Stomach (tissue), 9 donors: Measurements from ENCODE around the gene CFHR5. TPM values are rescaled to one million over a fixed set of nuclear protein-coding genes. Genes with fewer than 3 reads are reported as not detected.

Experiments used
- DNase-seq, 2 donors: peaks; one replicate each; pipeline versions ENCODE4 v3.0.0 to v3.0.0-alpha.2; 2013 to 2019
- H3K27ac ChIP-seq, 5 donors: fragments of 200-600 bp in 4 of 5; sonication (generic) in 4 of 5; one replicate each; pipeline ENCODE4 v1.5.1; 2013 to 2019; ENCODE audit warnings: mild to moderate bottlenecking in 1 of 5, moderate library complexity in 1 of 5
- H3K27me3 ChIP-seq, 3 donors: fragments of 200-600 bp; sonication (generic); one replicate each; pipeline ENCODE4 v1.5.1; 2017 to 2019; ENCODE audit warnings: mixed run types in 1 of 3
- H3K36me3 ChIP-seq, 4 donors: fragments of 200-600 bp; sonication (generic); 1 replicate in 3 of 4; 2 replicates in 1 of 4; pipeline ENCODE4 v1.5.1; 2016 to 2019
- H3K4me1 ChIP-seq, 4 donors: fragments of 200-600 bp; sonication (generic); one replicate each; pipeline ENCODE4 v1.5.1; 2016 to 2019
- H3K4me3 ChIP-seq, 4 donors: fragments of 200-600 bp; sonication (generic) in 3 of 4; one replicate each; pipeline ENCODE4 v1.5.1; 2016 to 2019; ENCODE audit warnings: mild to moderate bottlenecking in 1 of 4
- H3K9me3 ChIP-seq, 4 donors: fragments of 200-600 bp; sonication (generic); one replicate each; pipeline ENCODE4 v1.5.1; 2016 to 2019
- EP300 ChIP-seq: sonication (generic); formaldehyde crosslinking; IDR thresholded peaks from one replicate; pipeline ENCODE4 v1.6.1; 2017; ENCODE audit warnings: antibody characterized with exemption
- POLR2A ChIP-seq, 4 donors: fragments of 450-650 bp; IDR thresholded peaks; one replicate each; pipeline ENCODE4 v1.6.1; 2016; ENCODE audit warnings: antibody characterized with exemption in 4 of 4, control low read depth in 2 of 4, mild to moderate bottlenecking in 1 of 4, moderate library complexity in 1 of 4
- POLR2AphosphoS5 ChIP-seq, 3 donors: sonication (generic); formaldehyde crosslinking; IDR thresholded peaks; one replicate each; pipeline ENCODE4 v1.6.1; 2016; ENCODE audit warnings: antibody characterized with exemption in 3 of 3
- WGBS, 5 donors: extraction: QIAGEN DNeasy Blood & Tissue Kit in 3 of 5; methylation state at CpG; one replicate each; pipeline versions ENCODE4 v1.1.5 to v1.1.7; 2013 to 2018; 5-methylcytosine and 5-hydroxymethylcytosine counted together
- intact Hi-C: fragments of 100-400 bp; cut with DNase I; formaldehyde crosslinking; loops from one replicate; pipeline ENCODE4 v1.15.1; 2023; ENCODE audit warnings: low total_unique reads
- polyA plus RNA-seq, 3 donors: library from polyadenylated mRNA; stranded (reverse); fragments of 200-250 nt; gene quantifications; one replicate each; pipeline ENCODE4 v1.2.3, GENCODE V29; 2013
- total RNA-seq, 5 donors: library from RNA; depleted of rRNA; stranded (reverse); fragments of >200 nt; gene quantifications; one replicate each; pipeline versions ENCODE4 v1.1.0 to v1.2.3, GENCODE V29; 2014 to 2016
- TF ChIP-seq, protein P1 (sequence below), 7 experiments: fragments of 450-650 bp in 4 of 7; fragments of 200-600 bp in 3 of 7; sonication (generic) in 3 of 7; IDR thresholded peaks; one replicate each; pipeline ENCODE4 v1.5.1; 2016 to 2019; ENCODE audit warnings: antibody characterized with exemption in 7 of 7, control low read depth in 2 of 7, mild to moderate bottlenecking in 1 of 7
- donor health status: healthy with polysubstance abuse.
- donor health status: Bipolar disorder and iron deficiency.
- donor health status: healthy.

Gene CFHR5
- total and polyA plus RNA-seq, 8 donors = not detected

DNA sequence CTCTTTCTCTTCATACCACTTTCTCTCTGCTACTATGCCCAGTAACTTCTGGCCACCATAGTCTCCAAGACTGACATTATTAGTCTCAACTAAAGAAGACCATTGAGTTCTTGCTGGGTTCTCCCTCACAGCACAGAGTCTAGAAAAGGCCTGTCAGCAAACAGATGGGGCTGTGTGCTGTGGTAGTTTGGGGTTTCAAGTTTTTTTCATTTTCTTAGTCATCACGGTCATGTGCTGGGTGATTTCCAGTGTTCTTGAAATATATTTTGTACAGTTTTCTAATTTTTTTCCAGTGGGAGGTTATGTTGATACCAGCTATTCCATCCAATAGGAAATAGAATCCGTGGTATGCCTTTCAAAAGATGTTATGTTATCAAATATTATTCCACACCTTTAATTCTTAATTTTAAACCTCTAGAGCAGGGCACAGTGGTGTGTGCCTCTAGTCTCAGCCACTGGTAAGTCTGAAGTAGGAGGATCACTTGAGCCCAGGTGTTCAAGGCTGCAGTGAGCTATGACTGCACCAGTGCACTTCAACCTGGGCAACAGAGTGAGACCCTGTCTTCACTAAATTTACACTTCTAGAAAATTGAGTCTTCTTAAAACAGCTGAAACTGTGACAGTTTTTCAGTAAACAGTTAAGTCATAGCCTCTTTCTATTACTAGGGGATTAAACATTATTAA, 25.5 kb upstream of the CFHR5 start:
- Histone ChIP-seq H3K4me3 (no peak overlapping the region), H3K27me3 (no peaks in the 10 kb centered on the region), H3K36me3 (no peaks in the 10 kb centered on the region), H3K4me1 (no peaks in the 10 kb centered on the region), H3K27ac (no peak overlapping the region), H3K9me3 (no peaks in the 10 kb centered on the region)
- intact Hi-C loops = no loop called here
- WGBS, 5 donors = 60 to 78% (median 66%) methylated on average over 2 of the region's 2 CpGs
- no peak for DNase-seq
- TF ChIP-seq EP300 (no peak), POLR2A (IDR thresholded peaks at IDR 0.05) (no peak), POLR2AphosphoS5 (IDR thresholded peaks at IDR 0.05) (no peak)
- TF ChIP-seq, protein P1, sequence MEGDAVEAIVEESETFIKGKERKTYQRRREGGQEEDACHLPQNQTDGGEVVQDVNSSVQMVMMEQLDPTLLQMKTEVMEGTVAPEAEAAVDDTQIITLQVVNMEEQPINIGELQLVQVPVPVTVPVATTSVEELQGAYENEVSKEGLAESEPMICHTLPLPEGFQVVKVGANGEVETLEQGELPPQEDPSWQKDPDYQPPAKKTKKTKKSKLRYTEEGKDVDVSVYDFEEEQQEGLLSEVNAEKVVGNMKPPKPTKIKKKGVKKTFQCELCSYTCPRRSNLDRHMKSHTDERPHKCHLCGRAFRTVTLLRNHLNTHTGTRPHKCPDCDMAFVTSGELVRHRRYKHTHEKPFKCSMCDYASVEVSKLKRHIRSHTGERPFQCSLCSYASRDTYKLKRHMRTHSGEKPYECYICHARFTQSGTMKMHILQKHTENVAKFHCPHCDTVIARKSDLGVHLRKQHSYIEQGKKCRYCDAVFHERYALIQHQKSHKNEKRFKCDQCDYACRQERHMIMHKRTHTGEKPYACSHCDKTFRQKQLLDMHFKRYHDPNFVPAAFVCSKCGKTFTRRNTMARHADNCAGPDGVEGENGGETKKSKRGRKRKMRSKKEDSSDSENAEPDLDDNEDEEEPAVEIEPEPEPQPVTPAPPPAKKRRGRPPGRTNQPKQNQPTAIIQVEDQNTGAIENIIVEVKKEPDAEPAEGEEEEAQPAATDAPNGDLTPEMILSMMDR (IDR thresholded peaks at IDR 0.05) = no peak

DNA sequence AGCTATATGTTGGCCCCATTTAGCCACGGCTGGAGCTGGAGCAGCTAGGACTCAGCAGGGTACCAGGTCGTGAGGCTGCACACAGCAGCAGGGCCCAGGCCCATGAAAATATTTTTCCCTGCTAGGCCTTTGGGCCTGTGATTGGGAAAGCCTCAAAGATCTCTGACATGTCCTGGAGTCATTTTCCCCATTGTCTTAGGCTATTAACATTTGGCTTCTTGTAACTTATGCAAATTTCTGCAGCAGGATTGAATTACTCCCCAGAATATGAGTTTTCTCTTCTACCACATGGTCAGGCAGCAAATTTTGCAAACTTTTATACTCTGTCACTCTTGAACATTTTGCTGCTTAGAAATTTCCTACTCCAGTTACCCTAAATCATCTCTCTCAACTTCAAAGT, 22.6 kb upstream of the CFHR5 start:
- no peak for DNase-seq
- no peaks in the 10 kb centered on the region for H3K36me3 ChIP-seq
- no peak overlapping the region for H3K4me3 ChIP-seq
- no peak overlapping the region for H3K27ac ChIP-seq
- intact Hi-C loops = no loop called here
- no peaks in the 10 kb centered on the region for H3K27me3 ChIP-seq
- H3K4me1 ChIP-seq = no peaks in the 10 kb centered on the region
- TF ChIP-seq POLR2AphosphoS5 (IDR thresholded peaks at IDR 0.05) (no peak), EP300 (no peak), POLR2A (IDR thresholded peaks at IDR 0.05) (no peak)
- TF ChIP-seq, protein P1 (IDR thresholded peaks at IDR 0.05) = no peak
- WGBS, 5 donors = 55 to 78% (median 63%) methylated on average over 2 of the region's 2 CpGs
- no peaks in the 10 kb centered on the region for H3K9me3 ChIP-seq

DNA sequence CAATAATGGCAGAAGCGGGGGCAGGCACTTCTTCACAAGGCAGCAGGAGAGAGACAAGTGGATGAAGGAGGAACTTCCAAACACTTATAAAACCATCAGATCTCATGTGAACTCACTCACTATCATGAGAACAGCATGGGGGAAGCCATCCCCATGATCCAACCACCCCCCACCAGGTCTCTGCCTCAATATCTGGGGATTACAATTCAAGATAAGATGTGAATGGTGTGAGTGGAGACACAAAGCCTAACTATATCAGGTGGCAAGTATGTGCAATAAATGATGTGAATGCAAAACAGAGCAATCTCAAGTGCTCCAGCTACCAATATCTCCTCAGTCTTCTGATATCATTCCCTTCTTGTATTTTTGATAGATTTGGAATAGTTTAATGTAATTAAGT, 21.4 kb upstream of the CFHR5 start:
- DNase-seq = no peak
- Histone ChIP-seq H3K9me3 (no peaks in the 10 kb centered on the region), H3K4me1 (no peaks in the 10 kb centered on the region), H3K36me3 (no peaks in the 10 kb centered on the region), H3K4me3 (no peak overlapping the region), H3K27me3 (no peaks in the 10 kb centered on the region), H3K27ac (no peak overlapping the region)
- intact Hi-C loops = no loop called here
- 89 to 100% (median 93%) methylated on average over 1 of the region's 1 CpG for WGBS, 5 donors
- TF ChIP-seq, protein P1 (IDR thresholded peaks at IDR 0.05) = no peak
- TF ChIP-seq POLR2A (IDR thresholded peaks at IDR 0.05) (no peak), EP300 (no peak), POLR2AphosphoS5 (IDR thresholded peaks at IDR 0.05) (no peak)

DNA sequence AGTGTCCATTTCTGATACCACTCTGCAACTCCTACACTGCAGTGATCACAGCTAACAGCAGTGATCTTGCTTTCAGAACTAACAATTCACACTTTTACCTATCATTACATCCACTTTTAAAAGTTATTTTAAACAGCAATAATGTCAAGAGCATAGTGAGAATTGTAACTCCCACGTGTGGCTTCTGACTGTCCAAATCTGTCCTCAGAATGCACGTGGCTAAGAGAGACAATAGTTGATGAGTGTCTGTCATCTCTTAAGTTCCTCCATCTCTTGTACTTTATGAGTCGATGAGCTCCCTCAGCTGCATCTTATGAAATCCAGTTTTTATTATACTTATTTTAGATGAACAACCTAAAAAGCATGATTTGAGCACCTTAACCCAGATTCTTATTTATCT, 16.5 kb upstream of the CFHR5 start:
- Histone ChIP-seq H3K27ac (no peak overlapping the region), H3K4me1 (no peaks in the 10 kb centered on the region), H3K36me3 (no peaks in the 10 kb centered on the region), H3K27me3 (no peaks in the 10 kb centered on the region), H3K4me3 (no peak overlapping the region), H3K9me3 (no peaks in the 10 kb centered on the region)
- WGBS, 5 donors = 58 to 71% (median 60%) methylated on average over 3 of the region's 3 CpGs
- intact Hi-C loops = no loop called here
- TF ChIP-seq, protein P1 (IDR thresholded peaks at IDR 0.05) = no peak
- no peak for TF ChIP-seq EP300
- no peak for TF ChIP-seq POLR2A (IDR thresholded peaks at IDR 0.05)
- TF ChIP-seq POLR2AphosphoS5 (IDR thresholded peaks at IDR 0.05) = no peak
- no peak for DNase-seq
